ENCODE measurements around the gene RCCD1. TPM values are rescaled to one million over a fixed set of nuclear protein-coding genes. Genes with fewer than 3 reads are reported as not detected.

The RCCD1 gene
- total RNA-seq, 1 experiment from 2014 or later: 25.3 TPM

DNA sequence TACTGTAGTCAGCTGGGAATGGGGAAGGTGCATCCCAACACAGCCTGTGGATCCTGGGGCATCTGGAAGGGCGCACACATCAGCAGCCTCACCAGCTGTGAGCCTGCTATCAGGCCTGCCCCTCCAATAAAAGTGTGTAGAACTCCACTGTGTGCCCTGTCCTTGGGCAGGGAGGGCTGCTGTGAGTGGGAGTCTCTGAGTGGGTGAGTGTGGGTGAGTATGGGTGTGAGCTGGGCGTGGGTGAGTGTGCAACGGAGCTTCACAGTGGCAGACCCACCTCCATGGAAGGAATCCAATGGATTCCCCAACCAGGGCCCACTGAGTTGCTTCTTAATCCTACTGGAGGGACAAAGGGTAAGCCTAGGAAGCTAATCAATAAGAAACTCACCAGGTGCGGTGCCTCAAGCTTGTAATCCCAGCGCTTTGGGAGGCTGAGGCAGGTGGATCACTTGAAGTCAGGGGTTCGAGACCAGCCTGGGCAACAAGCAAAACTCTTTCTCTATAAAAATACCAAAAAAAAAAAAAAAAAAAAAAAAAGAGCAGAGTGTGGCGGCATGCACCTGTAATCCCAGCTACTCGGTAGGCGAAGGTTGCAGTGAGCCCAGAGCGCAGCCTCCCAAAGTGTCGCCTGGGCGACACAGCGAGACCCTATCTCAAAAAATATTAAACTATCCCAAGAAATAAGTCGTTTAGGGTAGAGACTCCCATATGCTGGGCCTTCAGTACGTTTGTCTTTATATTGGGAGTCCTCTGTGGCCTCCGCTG is 555 bp upstream of the RCCD1 start:
- no peaks in the 10 kb centered on the region for H3K9me2 ChIP-seq (replicated peaks; ENCODE audit: insufficient read depth, low read length)
- no peak overlapping the region for H2AFZ ChIP-seq (ENCODE audit: low read length)
- peaks cover 20% of the 10 kb centered on the region for H3K79me2 ChIP-seq (ENCODE audit: low read length)
- peaks cover 20% of the 10 kb centered on the region for H3K4me1 ChIP-seq (ENCODE audit: low read length)
- no peaks in the 10 kb centered on the region for H4K20me1 ChIP-seq (ENCODE audit: insufficient read depth, low read depth, low read length)
- no peak overlapping the region for H3K4me3 ChIP-seq (ENCODE audit: low read length)
- no peak overlapping the region for H3K9ac ChIP-seq (ENCODE audit: low read length)
- H3K9me3 ChIP-seq (ENCODE audit: low read length): no peaks in the 10 kb centered on the region
- DNase-seq: no peak
- H3K27ac ChIP-seq (ENCODE audit: low read length): peak overlapping the region; percentile 93; the same call in 1 of the 2 replicates
- H3K36me3 ChIP-seq (ENCODE audit: insufficient read depth, low read length): peaks cover 11% of the 10 kb centered on the region
- peak overlapping the region; percentile 97 for H3K4me2 ChIP-seq (ENCODE audit: low read depth, low read length, poor library complexity, severe bottlenecking)
- H3K27me3 ChIP-seq (ENCODE audit: low read length): no peaks in the 10 kb centered on the region

GRCh38 chr15:90955624-90956273 is 1.1 kb downstream of the RCCD1 start:
- H4K20me1 ChIP-seq (ENCODE audit: insufficient read depth, low read depth, low read length): no peaks in the 10 kb centered on the region
- no peak for DNase-seq
- H3K9me2 ChIP-seq (replicated peaks; ENCODE audit: insufficient read depth, low read length): no peaks in the 10 kb centered on the region
- peak overlapping the region; percentile 75 for H3K4me3 ChIP-seq (ENCODE audit: low read length)
- peaks cover 5% of the 10 kb centered on the region for H3K36me3 ChIP-seq (ENCODE audit: insufficient read depth, low read length)
- H3K4me2 ChIP-seq (ENCODE audit: low read depth, low read length, poor library complexity, severe bottlenecking): peak overlapping the region; percentile 97
- H3K9ac ChIP-seq (ENCODE audit: low read length): peak overlapping the region; percentile 95
- H2AFZ ChIP-seq (ENCODE audit: low read length): no peak overlapping the region
- H3K9me3 ChIP-seq (ENCODE audit: low read length): no peaks in the 10 kb centered on the region
- H3K79me2 ChIP-seq (ENCODE audit: low read length): peaks cover 20% of the 10 kb centered on the region
- peak overlapping the region; percentile 93 for H3K27ac ChIP-seq (ENCODE audit: low read length)
- no peaks in the 10 kb centered on the region for H3K27me3 ChIP-seq (ENCODE audit: low read length)
- H3K4me1 ChIP-seq (ENCODE audit: low read length): peaks cover 20% of the 10 kb centered on the region

GRCh38 chr15:90956274-90957030 is 1.8 kb downstream of the RCCD1 start:
- no peak for DNase-seq
- no peaks in the 10 kb centered on the region for H3K9me3 ChIP-seq (ENCODE audit: low read length)
- peaks cover 5% of the 10 kb centered on the region for H3K36me3 ChIP-seq (ENCODE audit: insufficient read depth, low read length)
- H3K4me2 ChIP-seq (ENCODE audit: low read depth, low read length, poor library complexity, severe bottlenecking): peak overlapping the region; percentile 97
- peak overlapping the region; percentile 95 for H3K9ac ChIP-seq (ENCODE audit: low read length)
- peak overlapping the region; percentile 75 for H3K4me3 ChIP-seq (ENCODE audit: low read length)
- H4K20me1 ChIP-seq (ENCODE audit: insufficient read depth, low read depth, low read length): no peaks in the 10 kb centered on the region
- H3K27me3 ChIP-seq (ENCODE audit: low read length): no peaks in the 10 kb centered on the region
- peaks cover 20% of the 10 kb centered on the region for H3K4me1 ChIP-seq (ENCODE audit: low read length)
- no peaks in the 10 kb centered on the region for H3K9me2 ChIP-seq (replicated peaks; ENCODE audit: insufficient read depth, low read length)
- H3K79me2 ChIP-seq (ENCODE audit: low read length): peaks cover 20% of the 10 kb centered on the region
- H2AFZ ChIP-seq (ENCODE audit: low read length): no peak overlapping the region
- H3K27ac ChIP-seq (ENCODE audit: low read length): no peak overlapping the region

GRCh38 chr15:90957031-90957790 is 2.5 kb downstream of the RCCD1 start:
- Histone ChIP-seq H3K27ac (ENCODE audit: low read length) (no peak overlapping the region), H2AFZ (ENCODE audit: low read length) (no peak overlapping the region), H3K9ac (ENCODE audit: low read length) (no peak overlapping the region), H3K4me1 (ENCODE audit: low read length) (peaks cover 20% of the 10 kb centered on the region), H3K9me2 (replicated peaks; ENCODE audit: insufficient read depth, low read length) (no peaks in the 10 kb centered on the region), H3K79me2 (ENCODE audit: low read length) (peaks cover 20% of the 10 kb centered on the region), H3K27me3 (ENCODE audit: low read length) (no peaks in the 10 kb centered on the region), H3K36me3 (ENCODE audit: insufficient read depth, low read length) (peaks cover 10% of the 10 kb centered on the region), H4K20me1 (ENCODE audit: insufficient read depth, low read depth, low read length) (no peaks in the 10 kb centered on the region), H3K9me3 (ENCODE audit: low read length) (no peaks in the 10 kb centered on the region), H3K4me3 (ENCODE audit: low read length) (no peak overlapping the region), H3K4me2 (ENCODE audit: low read depth, low read length, poor library complexity, severe bottlenecking) (no peak overlapping the region)
- no peak for DNase-seq

DNA sequence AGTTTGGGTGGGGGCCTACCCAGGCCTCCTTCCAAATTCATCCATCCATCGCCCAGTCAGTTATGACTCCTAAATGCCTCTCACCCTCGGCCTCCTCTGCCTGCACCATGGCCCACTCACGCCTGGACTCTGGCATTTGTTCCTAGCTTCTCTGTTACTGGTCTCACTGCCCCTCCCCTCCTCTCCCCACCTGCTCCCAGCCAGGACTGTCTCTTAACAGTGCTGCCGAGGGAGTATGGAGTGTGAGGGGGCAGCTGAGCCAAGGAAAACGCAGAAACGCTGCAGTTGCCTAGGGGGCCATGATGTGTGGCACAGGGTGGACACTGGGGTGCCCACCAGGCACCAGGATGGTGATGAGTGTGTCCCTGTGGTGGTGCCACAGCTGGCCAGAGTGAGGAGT is 3.1 kb downstream of the RCCD1 start:
- Histone ChIP-seq H2AFZ (ENCODE audit: low read length) (no peak overlapping the region), H3K36me3 (ENCODE audit: insufficient read depth, low read length) (peaks cover 10% of the 10 kb centered on the region), H3K4me1 (ENCODE audit: low read length) (peaks cover 20% of the 10 kb centered on the region), H4K20me1 (ENCODE audit: insufficient read depth, low read depth, low read length) (no peaks in the 10 kb centered on the region), H3K9me3 (ENCODE audit: low read length) (no peaks in the 10 kb centered on the region), H3K79me2 (ENCODE audit: low read length) (peaks cover 20% of the 10 kb centered on the region), H3K4me3 (ENCODE audit: low read length) (no peak overlapping the region), H3K9me2 (replicated peaks; ENCODE audit: insufficient read depth, low read length) (no peaks in the 10 kb centered on the region), H3K4me2 (ENCODE audit: low read depth, low read length, poor library complexity, severe bottlenecking) (no peak overlapping the region), H3K9ac (ENCODE audit: low read length) (no peak overlapping the region), H3K27ac (ENCODE audit: low read length) (no peak overlapping the region), H3K27me3 (ENCODE audit: low read length) (no peaks in the 10 kb centered on the region)
- DNase-seq: no peak

- no peak overlapping the region for H3K9ac ChIP-seq (ENCODE audit: low read length)
- no peak overlapping the region for H3K4me3 ChIP-seq (ENCODE audit: low read length)
- no peak overlapping the region for H2AFZ ChIP-seq (ENCODE audit: low read length)
- H3K36me3 ChIP-seq (ENCODE audit: insufficient read depth, low read length): peaks cover 18% of the 10 kb centered on the region
- DNase-seq: no peak
- no peaks in the 10 kb centered on the region for H3K9me2 ChIP-seq (replicated peaks; ENCODE audit: insufficient read depth, low read length)
- peaks cover 20% of the 10 kb centered on the region for H3K4me1 ChIP-seq (ENCODE audit: low read length)
- no peaks in the 10 kb centered on the region for H3K9me3 ChIP-seq (ENCODE audit: low read length)
- H4K20me1 ChIP-seq (ENCODE audit: insufficient read depth, low read depth, low read length): no peaks in the 10 kb centered on the region
- no peak overlapping the region for H3K4me2 ChIP-seq (ENCODE audit: low read depth, low read length, poor library complexity, severe bottlenecking)
- H3K27me3 ChIP-seq (ENCODE audit: low read length): no peaks in the 10 kb centered on the region
- peaks cover 23% of the 10 kb centered on the region for H3K79me2 ChIP-seq (ENCODE audit: low read length)
- H3K27ac ChIP-seq (ENCODE audit: low read length): no peak overlapping the region
Measured at GRCh38 chr15:90959028-90959595, 4.4 kb downstream of the RCCD1 start.

DNA sequence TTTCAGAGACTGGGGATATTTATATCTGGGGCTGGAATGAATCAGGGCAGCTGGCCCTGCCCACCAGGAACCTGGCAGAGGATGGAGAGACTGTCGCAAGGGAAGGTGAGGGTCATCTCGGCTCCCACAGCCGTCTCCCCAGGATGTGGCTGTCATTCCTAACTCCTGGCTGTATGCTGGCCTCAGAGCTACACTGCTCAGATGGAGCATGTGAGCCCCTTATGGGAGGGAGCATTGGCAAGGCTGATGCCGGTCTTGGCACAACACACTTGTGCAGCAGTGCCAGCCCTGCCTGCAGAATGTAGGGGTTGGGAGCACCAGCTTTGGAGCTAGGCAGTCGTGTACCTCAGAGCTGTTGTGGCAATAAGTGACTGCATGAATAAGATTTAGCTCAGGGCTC is 5.2 kb downstream of the RCCD1 start:
- Histone ChIP-seq H3K4me3 (ENCODE audit: low read length) (no peak overlapping the region), H3K4me1 (ENCODE audit: low read length) (peaks cover 15% of the 10 kb centered on the region), H2AFZ (ENCODE audit: low read length) (no peak overlapping the region), H3K36me3 (ENCODE audit: insufficient read depth, low read length) (peaks cover 23% of the 10 kb centered on the region), H3K9ac (ENCODE audit: low read length) (no peak overlapping the region), H3K79me2 (ENCODE audit: low read length) (peaks cover 24% of the 10 kb centered on the region), H3K9me2 (replicated peaks; ENCODE audit: insufficient read depth, low read length) (no peaks in the 10 kb centered on the region), H3K4me2 (ENCODE audit: low read depth, low read length, poor library complexity, severe bottlenecking) (no peak overlapping the region), H3K9me3 (ENCODE audit: low read length) (no peaks in the 10 kb centered on the region), H3K27ac (ENCODE audit: low read length) (no peak overlapping the region), H3K27me3 (ENCODE audit: low read length) (no peaks in the 10 kb centered on the region), H4K20me1 (ENCODE audit: insufficient read depth, low read depth, low read length) (no peaks in the 10 kb centered on the region)
- no peak for DNase-seq
